ENCODE measurements around the gene PEPD.

GRCh38 chr19:33436360-33437345 is 84.9 kb downstream of the PEPD start:
- TF ChIP-seq CTCF (IDR thresholded peaks at IDR 0.05; ENCODE audit: poor library complexity) (no peak), EZH2phosphoT487 (IDR thresholded peaks at IDR 0.05; ENCODE audit: low read depth, severe bottlenecking, unreplicated experiment) (no peak), EZH2 (IDR thresholded peaks at IDR 0.05; ENCODE audit: borderline replicate concordance) (no peak)

Data from hepatocyte (in vitro differentiated cells).